GM12878 (cell line): ENCODE measurements around the gene CCDC54. TPM values are rescaled to one million over a fixed set of nuclear protein-coding genes. Genes with fewer than 3 reads are reported as not detected.

Experiments used
- ATAC-seq: fragments of 200-7000 bp; cut with Tn5 transposase; 3 replicates; pipeline ENCODE4 v1.9.1; 2020; ENCODE audit warnings: mild to moderate bottlenecking, moderate library complexity
- BruUV-seq: library from RNA; stranded (reverse); fragments of 400-500 nt; replicated peaks from 2 replicates; lab custom pipeline; 2021; lab: Mats Ljungman, UMichigan
- CTCF ChIA-PET: fragments of 300-600 bp; sonication (Branson Sonifier 250); formaldehyde crosslinking; extraction: SDS; loops from one replicate; lab custom pipeline; 2021; ENCODE audit warnings: inconsistent platforms; lab: Yijun Ruan, JAX
- POLR2A ChIA-PET: fragments of 350-600 bp; formaldehyde crosslinking; extraction: SDS; loops from one replicate; lab custom pipeline; 2021; ENCODE audit warnings: inconsistent platforms; lab: Charles Lee
- RAD21 ChIA-PET: fragments of 300-600 bp; sonication (Branson Sonifier 250); formaldehyde crosslinking; loops from one replicate; lab custom pipeline; 2023; ENCODE audit warnings: antibody characterized with exemption; ENCODE audit not compliant: unreplicated experiment; lab: Charles Lee
- SMC1A ChIA-PET: fragments of 300-600 bp; sonication (Branson Sonifier 250); formaldehyde crosslinking; loops from one replicate; lab custom pipeline; 2023; ENCODE audit not compliant: unreplicated experiment, uncharacterized antibody; lab: Charles Lee
- DNase-seq: peaks from one replicate; pipeline ENCODE4 v3.0.0-alpha.2; 2011; ENCODE audit warnings: low read depth, low spot score
- FAIRE-seq: peaks from 3 replicates; lab custom pipeline; 2011; peaks lifted over from hg19 to GRCh38; lab: Jason Lieb, UNC
- H2AFZ ChIP-seq: 2 replicates; pipeline ENCODE4 v1.6.0; 2011; ENCODE audit warnings: low read depth, low read length, control low read depth; ENCODE audit not compliant: control insufficient read depth
- H3K27ac ChIP-seq: 2 replicates; pipeline ENCODE4 v1.5.1; 2011; ENCODE audit warnings: control low read depth; ENCODE audit not compliant: control insufficient read depth, insufficient read depth
- H3K27me3 ChIP-seq, 2 experiments: replicated peaks in 1 of 2; 2 replicates each; pipeline versions ENCODE4 v1.6.0 to v1.6.1; 2011; ENCODE audit warnings: low read length in 1 of 2; ENCODE audit not compliant: control insufficient read depth in 2 of 2, insufficient read depth in 2 of 2
- H3K36me3 ChIP-seq, 2 experiments: 2 replicates each; pipeline ENCODE4 v1.5.1; 2011; ENCODE audit warnings: low read length in 1 of 2; ENCODE audit not compliant: control insufficient read depth in 2 of 2, insufficient read depth in 2 of 2
- H3K4me1 ChIP-seq: 2 replicates; pipeline ENCODE4 v1.6.1; 2011; ENCODE audit warnings: mild to moderate bottlenecking, low read length, moderate library complexity, mixed read lengths; ENCODE audit not compliant: control insufficient read depth, insufficient read depth
- H3K4me2 ChIP-seq: 2 replicates; pipeline ENCODE4 v1.6.0; 2011; ENCODE audit warnings: control low read depth; ENCODE audit not compliant: control insufficient read depth, insufficient read depth
- H3K4me3 ChIP-seq: fragments of 200-600 bp; sonication (generic); 2 replicates; pipeline ENCODE4 v1.5.1; 2016
- H3K79me2 ChIP-seq: 2 replicates; pipeline ENCODE4 v1.6.0; 2011; ENCODE audit warnings: low read length; ENCODE audit not compliant: control insufficient read depth, insufficient read depth
- H3K9ac ChIP-seq: 2 replicates; pipeline ENCODE4 v1.8.0; 2011; ENCODE audit warnings: low read length, control low read depth, mixed read lengths; ENCODE audit not compliant: control insufficient read depth, insufficient read depth
- H3K9me3 ChIP-seq: replicated peaks from 3 replicates; pipeline ENCODE4 v1.5.1; 2011; ENCODE audit warnings: mild to moderate bottlenecking, low read length; ENCODE audit not compliant: control insufficient read depth, insufficient read depth
- H4K20me1 ChIP-seq: 2 replicates; pipeline ENCODE4 v1.6.0; 2011; ENCODE audit not compliant: control insufficient read depth, insufficient read depth
- BACH1 ChIP-seq: fragments of 450-650 bp; IDR thresholded peaks from 2 replicates; pipeline ENCODE4 v1.6.1; 2017; ENCODE audit warnings: mild to moderate bottlenecking, borderline replicate concordance
- BCLAF1 ChIP-seq: fragments of 450-650 bp; IDR thresholded peaks from 2 replicates; pipeline ENCODE4 v1.6.1; 2017; ENCODE audit warnings: antibody characterized with exemption, mild to moderate bottlenecking, moderate library complexity
- BMI1 ChIP-seq: fragments of 450-650 bp; IDR thresholded peaks from 2 replicates; pipeline ENCODE4 v1.6.1; 2016; ENCODE audit warnings: mild to moderate bottlenecking, moderate library complexity, borderline replicate concordance
- EP300 ChIP-seq, 2 experiments: fragments of 150-350 bp in 1 of 2; IDR thresholded peaks; 2 replicates each; pipeline ENCODE4 v1.6.1; 2011 to 2012; ENCODE audit warnings: low read depth in 2 of 2, low read length in 2 of 2, borderline replicate concordance in 1 of 2, improper control_type of control experiment in 1 of 2, inconsistent platforms in 1 of 2; ENCODE audit not compliant: control insufficient read depth in 1 of 2
- GATAD2B ChIP-seq: fragments of 450-650 bp; conservative IDR thresholded peaks from 2 replicates; pipeline ENCODE4 v1.6.1; 2017; ENCODE audit warnings: low read depth, mild to moderate bottlenecking, moderate library complexity
- HDAC6 ChIP-seq: fragments of 200-600 bp; sonication (generic); IDR thresholded peaks from one replicate; pipeline ENCODE4 v1.8.0; 2017; ENCODE audit warnings: antibody characterized with exemption; ENCODE audit not compliant: unreplicated experiment
- MYB ChIP-seq: fragments of 150-350 bp; IDR thresholded peaks from 2 replicates; pipeline ENCODE4 v1.6.1; 2014; ENCODE audit warnings: mild to moderate bottlenecking, low read depth, low read length, borderline replicate concordance
- MYC ChIP-seq: IDR thresholded peaks from 2 replicates; pipeline ENCODE4 v1.6.1; 2011; ENCODE audit warnings: mild to moderate bottlenecking, low read length, moderate library complexity, inconsistent platforms; ENCODE audit not compliant: insufficient read depth, insufficient replicate concordance, insufficient read length, severe bottlenecking
- SREBF2 ChIP-seq: IDR thresholded peaks from 2 replicates; pipeline ENCODE4 v1.6.1; 2012; ENCODE audit warnings: mild to moderate bottlenecking, low read length
- SRF ChIP-seq, 2 experiments: IDR thresholded peaks; 2 replicates each; pipeline ENCODE4 v1.6.1; 2011; ENCODE audit warnings: low read depth in 2 of 2, low read length in 2 of 2, mild to moderate bottlenecking in 1 of 2, moderate library complexity in 1 of 2
- WRNIP1 ChIP-seq: IDR thresholded peaks from 2 replicates; pipeline ENCODE4 v1.6.1; 2011; ENCODE audit warnings: low read depth, low read length, improper control_type of control experiment, borderline replicate concordance
- ZBTB33 ChIP-seq: fragments of 450-650 bp; IDR thresholded peaks from 2 replicates; pipeline ENCODE4 v1.6.1; 2017; ENCODE audit warnings: mild to moderate bottlenecking
- ZBTB4 ChIP-seq: fragments of 450-650 bp; formaldehyde crosslinking; IDR thresholded peaks from 2 replicates; pipeline ENCODE4 v1.4.0; 2022; ENCODE audit warnings: mild to moderate bottlenecking, moderate library complexity
- ZNF274 ChIP-seq: IDR thresholded peaks from one replicate; pipeline ENCODE4 v1.8.0; 2011; ENCODE audit not compliant: insufficient read length, insufficient read depth
- WGBS: methylation state at CpG from one replicate; pipeline ENCODE4 v1.1.6; 2016; ENCODE audit warnings: low lambda C conversion rate; ENCODE audit not compliant: insufficient replicate concordance, insufficient coverage; ENCODE audit errors: missing lambda C conversion rate; 5-methylcytosine and 5-hydroxymethylcytosine counted together
- in situ Hi-C: fragments of 300-500 bp; cut with MboI; formaldehyde crosslinking; loops from 9 replicates; pipeline ENCODE4 v1.14.3; 2018; ENCODE audit warnings: mixed read lengths
- intact Hi-C: fragments of 100-400 bp; cut with micrococcal nuclease; formaldehyde crosslinking; loops from one replicate; pipeline ENCODE4 v1.14.2; 2022; ENCODE audit not compliant: unreplicated experiment
- polyA plus RNA-seq, 11 experiments: library from polyadenylated mRNA; depleted of rRNA in 4 of 11; unstranded in 6 of 11; stranded (reverse) in 5 of 11; fragments of >200 nt; fragmentation: Nextera tagmentation in 4 of 11; fragmentation: Illumina TruSeq in 1 of 11; extraction: Ambion mirVana in 4 of 11; extraction: Trizol in 1 of 11; gene quantifications; 1 replicate in 1 of 11; 2 replicates in 10 of 11; pipeline versions ENCODE4 v1.2.1 to v1.2.3, GENCODE V29; 2011 to 2016; ENCODE audit warnings: inconsistent platforms in 2 of 11, missing spikeins in 2 of 11, low read depth in 1 of 11
- total RNA-seq, 4 experiments: library from RNA; depleted of rRNA in 3 of 4; stranded (reverse); fragments of >200 nt in 3 of 4; fragmentation: Illumina TruSeq in 1 of 4; extraction: Trizol in 1 of 4; gene quantifications; 2 replicates each; pipeline versions ENCODE4 v1.2.1 to v1.2.3, GENCODE V29; 2013 to 2021

The CCDC54 gene
- total and polyA plus RNA-seq, 10 of the 15 experiments (the other 5 are each of a cell fraction or from before 2014, with no cell fraction given) = not detected

- no peak for TF ChIP-seq EP300 (IDR thresholded peaks at IDR 0.05; ENCODE audit: borderline replicate concordance in 1 of 2, control insufficient read depth in 1 of 2, low read depth in 2 of 2, low read length in 2 of 2)
- TF ChIP-seq BMI1 = no peak
- no peak for TF ChIP-seq MYC
- no peak for TF ChIP-seq ZBTB4
- TF ChIP-seq SREBF2 = no peak
- no peak for TF ChIP-seq HDAC6
These were observed 29.5 kb upstream of the CCDC54 start (continued) for GRCh38 chr3:107347751-107348150.

- Histone ChIP-seq H3K4me3 (no peak overlapping the region), H3K4me2 (no peak overlapping the region), H3K9me3 (no peaks in the 10 kb centered on the region), H3K79me2 (no peaks in the 10 kb centered on the region), H3K36me3 (no peaks in the 10 kb centered on the region), H2AFZ (no peak overlapping the region), H3K27ac (no peak overlapping the region), H4K20me1 (no peaks in the 10 kb centered on the region), H3K27me3 (no peaks in the 10 kb centered on the region), H3K4me1 (no peaks in the 10 kb centered on the region), H3K9ac (no peak overlapping the region)
- ATAC-seq (no peak), FAIRE-seq (no peak), DNase-seq (no peak)
- BruUV-seq = no TSS peak
- POLR2A ChIA-PET = no interaction called here
- WGBS = 4% methylated on average over 2 of the region's 2 CpGs
- RAD21 ChIA-PET = no interaction called here
- in situ Hi-C loops = no loop called here
- CTCF ChIA-PET = interaction anchor here (0.7 to 1.0 kb wide), 2 partner anchors 72 to 397 kb away, joined by 3 read pairs; no protein-coding TSS in a partner anchor
- intact Hi-C loops = no loop called here
- SMC1A ChIA-PET = no interaction called here
- TF ChIP-seq BACH1 (no peak), SRF (IDR thresholded peaks at IDR 0.05; ENCODE audit: low read depth in 2 of 2, low read length in 2 of 2) (no peak), WRNIP1 (no peak), GATAD2B (no peak), MYB (no peak), BCLAF1 (no peak), ZBTB33 (no peak), ZNF274 (no peak)
These were observed 20.5 kb upstream of the CCDC54 start for GRCh38 chr3:107356706-107357105.
